Measurements from ENCODE around the gene TRAIP.

DNA sequence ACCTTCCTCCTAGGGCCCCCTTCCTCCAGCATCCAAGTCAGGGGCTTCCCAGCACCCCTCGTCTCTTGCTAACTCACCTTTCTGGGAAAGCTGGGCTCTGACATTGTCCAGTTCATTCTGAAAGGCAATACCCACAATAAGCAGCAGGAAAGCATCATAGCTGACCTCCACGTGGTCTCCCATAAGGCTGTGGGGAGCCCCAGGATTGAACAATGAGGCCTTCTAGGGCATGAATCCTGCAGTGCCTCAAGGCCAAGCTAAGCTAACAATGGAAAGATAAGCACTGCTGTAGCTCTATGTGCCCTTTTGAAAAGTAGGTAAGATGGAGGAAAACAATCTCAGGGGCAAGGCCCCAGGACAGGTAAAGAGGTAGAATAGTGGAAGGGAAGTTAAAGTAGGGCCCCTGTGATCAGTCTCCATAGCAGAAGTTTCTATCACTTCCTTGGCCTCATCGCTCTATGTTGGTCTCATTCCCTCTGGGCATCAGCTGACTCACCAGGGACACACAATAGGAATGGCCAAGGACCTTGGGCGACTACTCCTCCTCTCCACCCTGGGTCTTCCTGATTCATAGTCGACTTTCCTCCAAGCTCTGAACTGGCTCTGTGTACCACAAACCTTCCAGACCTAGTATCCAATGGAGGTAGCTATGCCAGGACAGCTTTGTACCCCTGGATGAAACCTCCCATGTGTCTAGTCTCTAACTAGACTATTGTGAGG, 11.7 kb downstream of the TRAIP start:
- TF ChIP-seq CTCF (IDR thresholded peaks at IDR 0.05) (no peak), POLR2AphosphoS5 (IDR thresholded peaks at IDR 0.05; ENCODE audit: insufficient read depth in 1 of 2, low read depth in 1 of 2) (no peak)

All from vagina (tissue), 2 donors.